Erythroblast (primary cell): ENCODE data around the gene CCHCR1.

ENCODE experiments used
- GATA1 ChIP-seq: IDR thresholded peaks from 2 replicates; pipeline ENCODE4 v1.6.1; 2011; ENCODE audit warnings: low read depth, mild to moderate bottlenecking, control low read depth, low read length, moderate library complexity
- POLR2A ChIP-seq: IDR thresholded peaks from 2 replicates; pipeline ENCODE4 v1.6.1; 2011; ENCODE audit warnings: mild to moderate bottlenecking, low read length

DNA sequence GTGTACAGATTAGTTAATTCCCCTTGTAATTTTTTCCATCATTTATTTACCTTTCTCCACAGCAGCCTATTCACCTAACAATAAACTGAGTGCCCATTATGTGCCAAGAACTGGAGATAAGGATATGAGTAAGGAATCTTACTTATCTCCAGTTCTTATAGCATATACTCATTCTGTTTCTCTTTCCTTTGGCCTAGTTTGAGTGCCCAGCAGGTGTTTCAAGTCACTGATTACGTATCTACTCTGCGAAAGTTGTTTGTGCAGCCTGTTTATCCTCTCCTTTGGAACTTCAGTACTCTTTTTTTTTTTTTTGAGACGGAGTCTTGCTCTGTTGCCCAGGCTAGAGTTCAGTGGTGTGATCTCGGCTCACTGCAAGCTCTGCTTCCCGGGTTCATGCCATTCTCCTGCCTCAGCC is 30.2 kb upstream of the CCHCR1 start:
- no peak for TF ChIP-seq POLR2A
- no peak for TF ChIP-seq GATA1
